Liver (tissue), 3 donors: ENCODE measurements around the gene MRPL19.

Experiments used
- EGR1 ChIP-seq, 2 donors: IDR thresholded peaks; 2 replicates each; pipeline ENCODE4 v1.6.1; 2016 to 2018; ENCODE audit warnings: antibody characterized with exemption in 2 of 2, low read depth in 2 of 2
- FOXA1 ChIP-seq: IDR thresholded peaks from 2 replicates; pipeline ENCODE4 v1.6.1; 2016; ENCODE audit warnings: antibody characterized with exemption
- GABPA ChIP-seq, 2 donors: IDR thresholded peaks in 1 of 2; conservative IDR thresholded peaks in 1 of 2; 2 replicates each; pipeline ENCODE4 v1.6.1; 2016; ENCODE audit warnings: antibody characterized with exemption in 2 of 2, mild to moderate bottlenecking in 1 of 2, moderate library complexity in 1 of 2
- HNF4A ChIP-seq, 2 donors: conservative IDR thresholded peaks; 2 replicates each; pipeline ENCODE4 v1.6.1; 2016; ENCODE audit warnings: antibody characterized with exemption in 2 of 2, mild to moderate bottlenecking in 2 of 2
- JUND ChIP-seq, 2 donors: IDR thresholded peaks; 2 replicates each; pipeline ENCODE4 v1.6.1; 2016; ENCODE audit warnings: antibody characterized with exemption in 2 of 2
- NR2F2 ChIP-seq: IDR thresholded peaks from 2 replicates; pipeline ENCODE4 v1.6.1; 2016; ENCODE audit warnings: antibody characterized with exemption
- RAD21 ChIP-seq, 2 donors: IDR thresholded peaks; 2 replicates each; pipeline ENCODE4 v1.6.1; 2016; ENCODE audit warnings: antibody characterized with exemption in 2 of 2, mild to moderate bottlenecking in 2 of 2
- SP1 ChIP-seq: IDR thresholded peaks from 2 replicates; pipeline ENCODE4 v1.6.1; 2018; ENCODE audit warnings: antibody characterized with exemption, mild to moderate bottlenecking
- TAF1 ChIP-seq: conservative IDR thresholded peaks from 2 replicates; pipeline ENCODE4 v1.6.1; 2016; ENCODE audit warnings: antibody characterized with exemption, mild to moderate bottlenecking
- TF ChIP-seq, protein P1 (sequence below): fragments of 150-350 bp; IDR thresholded peaks from 2 replicates; pipeline ENCODE4 v1.5.1; 2017; ENCODE audit warnings: improper control_type of control experiment, low read depth, low read length; ENCODE audit not compliant: missing input control
- TF ChIP-seq, protein P2 (sequence below): IDR thresholded peaks from 2 replicates; pipeline ENCODE4 v1.6.1; 2016; ENCODE audit warnings: antibody characterized with exemption, mild to moderate bottlenecking
- TF ChIP-seq, protein P3 (sequence below): IDR thresholded peaks from 2 replicates; pipeline ENCODE4 v1.6.1; 2016; ENCODE audit warnings: antibody characterized with exemption
- TF ChIP-seq, protein P4 (sequence below): IDR thresholded peaks from 2 replicates; pipeline ENCODE4 v1.6.1; 2016; ENCODE audit warnings: antibody characterized with exemption
- donor health status: healthy.
- donor health status: healthy.

GRCh38 chr2:75688196-75688595 lies 41.6 kb downstream of the MRPL19 start:
- TF ChIP-seq, protein P1, sequence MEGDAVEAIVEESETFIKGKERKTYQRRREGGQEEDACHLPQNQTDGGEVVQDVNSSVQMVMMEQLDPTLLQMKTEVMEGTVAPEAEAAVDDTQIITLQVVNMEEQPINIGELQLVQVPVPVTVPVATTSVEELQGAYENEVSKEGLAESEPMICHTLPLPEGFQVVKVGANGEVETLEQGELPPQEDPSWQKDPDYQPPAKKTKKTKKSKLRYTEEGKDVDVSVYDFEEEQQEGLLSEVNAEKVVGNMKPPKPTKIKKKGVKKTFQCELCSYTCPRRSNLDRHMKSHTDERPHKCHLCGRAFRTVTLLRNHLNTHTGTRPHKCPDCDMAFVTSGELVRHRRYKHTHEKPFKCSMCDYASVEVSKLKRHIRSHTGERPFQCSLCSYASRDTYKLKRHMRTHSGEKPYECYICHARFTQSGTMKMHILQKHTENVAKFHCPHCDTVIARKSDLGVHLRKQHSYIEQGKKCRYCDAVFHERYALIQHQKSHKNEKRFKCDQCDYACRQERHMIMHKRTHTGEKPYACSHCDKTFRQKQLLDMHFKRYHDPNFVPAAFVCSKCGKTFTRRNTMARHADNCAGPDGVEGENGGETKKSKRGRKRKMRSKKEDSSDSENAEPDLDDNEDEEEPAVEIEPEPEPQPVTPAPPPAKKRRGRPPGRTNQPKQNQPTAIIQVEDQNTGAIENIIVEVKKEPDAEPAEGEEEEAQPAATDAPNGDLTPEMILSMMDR, result no peak
- TF ChIP-seq HNF4A (conservative IDR thresholded peaks at IDR 0.05) (no peak), TAF1 (no peak), SP1 (no peak), EGR1 (IDR thresholded peaks at IDR 0.05; ENCODE audit: low read depth in 2 of 2) (no peak), FOXA1 (no peak), GABPA (IDR thresholded peaks at IDR 0.05 in 1 of 2, conservative IDR thresholded peaks at IDR 0.05 in 1 of 2) (no peak), RAD21 (IDR thresholded peaks at IDR 0.05) (no peak), JUND (IDR thresholded peaks at IDR 0.05) (no peak), NR2F2 (no peak)
- TF ChIP-seq, protein P2, sequence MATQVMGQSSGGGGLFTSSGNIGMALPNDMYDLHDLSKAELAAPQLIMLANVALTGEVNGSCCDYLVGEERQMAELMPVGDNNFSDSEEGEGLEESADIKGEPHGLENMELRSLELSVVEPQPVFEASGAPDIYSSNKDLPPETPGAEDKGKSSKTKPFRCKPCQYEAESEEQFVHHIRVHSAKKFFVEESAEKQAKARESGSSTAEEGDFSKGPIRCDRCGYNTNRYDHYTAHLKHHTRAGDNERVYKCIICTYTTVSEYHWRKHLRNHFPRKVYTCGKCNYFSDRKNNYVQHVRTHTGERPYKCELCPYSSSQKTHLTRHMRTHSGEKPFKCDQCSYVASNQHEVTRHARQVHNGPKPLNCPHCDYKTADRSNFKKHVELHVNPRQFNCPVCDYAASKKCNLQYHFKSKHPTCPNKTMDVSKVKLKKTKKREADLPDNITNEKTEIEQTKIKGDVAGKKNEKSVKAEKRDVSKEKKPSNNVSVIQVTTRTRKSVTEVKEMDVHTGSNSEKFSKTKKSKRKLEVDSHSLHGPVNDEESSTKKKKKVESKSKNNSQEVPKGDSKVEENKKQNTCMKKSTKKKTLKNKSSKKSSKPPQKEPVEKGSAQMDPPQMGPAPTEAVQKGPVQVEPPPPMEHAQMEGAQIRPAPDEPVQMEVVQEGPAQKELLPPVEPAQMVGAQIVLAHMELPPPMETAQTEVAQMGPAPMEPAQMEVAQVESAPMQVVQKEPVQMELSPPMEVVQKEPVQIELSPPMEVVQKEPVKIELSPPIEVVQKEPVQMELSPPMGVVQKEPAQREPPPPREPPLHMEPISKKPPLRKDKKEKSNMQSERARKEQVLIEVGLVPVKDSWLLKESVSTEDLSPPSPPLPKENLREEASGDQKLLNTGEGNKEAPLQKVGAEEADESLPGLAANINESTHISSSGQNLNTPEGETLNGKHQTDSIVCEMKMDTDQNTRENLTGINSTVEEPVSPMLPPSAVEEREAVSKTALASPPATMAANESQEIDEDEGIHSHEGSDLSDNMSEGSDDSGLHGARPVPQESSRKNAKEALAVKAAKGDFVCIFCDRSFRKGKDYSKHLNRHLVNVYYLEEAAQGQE, result no peak
- TF ChIP-seq, protein P3, sequence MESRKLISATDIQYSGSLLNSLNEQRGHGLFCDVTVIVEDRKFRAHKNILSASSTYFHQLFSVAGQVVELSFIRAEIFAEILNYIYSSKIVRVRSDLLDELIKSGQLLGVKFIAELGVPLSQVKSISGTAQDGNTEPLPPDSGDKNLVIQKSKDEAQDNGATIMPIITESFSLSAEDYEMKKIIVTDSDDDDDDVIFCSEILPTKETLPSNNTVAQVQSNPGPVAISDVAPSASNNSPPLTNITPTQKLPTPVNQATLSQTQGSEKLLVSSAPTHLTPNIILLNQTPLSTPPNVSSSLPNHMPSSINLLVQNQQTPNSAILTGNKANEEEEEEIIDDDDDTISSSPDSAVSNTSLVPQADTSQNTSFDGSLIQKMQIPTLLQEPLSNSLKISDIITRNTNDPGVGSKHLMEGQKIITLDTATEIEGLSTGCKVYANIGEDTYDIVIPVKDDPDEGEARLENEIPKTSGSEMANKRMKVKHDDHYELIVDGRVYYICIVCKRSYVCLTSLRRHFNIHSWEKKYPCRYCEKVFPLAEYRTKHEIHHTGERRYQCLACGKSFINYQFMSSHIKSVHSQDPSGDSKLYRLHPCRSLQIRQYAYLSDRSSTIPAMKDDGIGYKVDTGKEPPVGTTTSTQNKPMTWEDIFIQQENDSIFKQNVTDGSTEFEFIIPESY, result no peak
- TF ChIP-seq, protein P4, sequence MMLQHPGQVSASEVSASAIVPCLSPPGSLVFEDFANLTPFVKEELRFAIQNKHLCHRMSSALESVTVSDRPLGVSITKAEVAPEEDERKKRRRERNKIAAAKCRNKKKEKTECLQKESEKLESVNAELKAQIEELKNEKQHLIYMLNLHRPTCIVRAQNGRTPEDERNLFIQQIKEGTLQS, result no peak
